SK-N-MC (cell line): ENCODE measurements around the gene SUSD2.

Experiments used
- DNase-seq: peaks from one replicate; pipeline ENCODE4 v3.0.0-alpha.2; 2011; ENCODE audit warnings: low read depth, low spot score
- H3K27ac ChIP-seq: fragments of 200-600 bp; sonication (generic); 2 replicates; pipeline ENCODE4 v1.5.1; 2016; ENCODE audit warnings: mixed run types
- H3K36me3 ChIP-seq: fragments of 200-600 bp; sonication (generic); 2 replicates; pipeline ENCODE4 v1.6.1; 2017; ENCODE audit warnings: antibody characterized with exemption, low read length, mixed read lengths; ENCODE audit not compliant: insufficient read depth
- H3K4me3 ChIP-seq: fragments of 200-600 bp; sonication (generic); 2 replicates; pipeline ENCODE4 v1.5.1; 2016
- H3K9ac ChIP-seq: fragments of 200-600 bp; sonication (generic); 2 replicates; pipeline ENCODE4 v1.8.0; 2017; ENCODE audit warnings: mixed run types, mixed read lengths; ENCODE audit not compliant: insufficient read length
- H3K9me3 ChIP-seq: fragments of 200-600 bp; sonication (generic); 2 replicates; pipeline ENCODE4 v1.6.1; 2017; ENCODE audit warnings: low read depth, mild to moderate bottlenecking, antibody characterized with exemption, low read length, moderate library complexity, mixed read lengths
- EZH2 ChIP-seq: fragments of 200-600 bp; sonication (generic); IDR thresholded peaks from one replicate; pipeline ENCODE4 v1.6.1; 2017; ENCODE audit warnings: antibody characterized with exemption
- FOXP2 ChIP-seq: optimal IDR thresholded peaks from 2 replicates; pipeline ENCODE3; 2011; ENCODE audit warnings: mild to moderate bottlenecking, moderate library complexity; ENCODE audit not compliant: insufficient read depth; ENCODE audit errors: extremely low read length, control extremely low read depth
- POLR2AphosphoS5 ChIP-seq: IDR thresholded peaks from 2 replicates; pipeline ENCODE4 v1.6.1; 2012; ENCODE audit warnings: mild to moderate bottlenecking, low read depth, low read length, borderline replicate concordance

SUSD2 gene

DNA sequence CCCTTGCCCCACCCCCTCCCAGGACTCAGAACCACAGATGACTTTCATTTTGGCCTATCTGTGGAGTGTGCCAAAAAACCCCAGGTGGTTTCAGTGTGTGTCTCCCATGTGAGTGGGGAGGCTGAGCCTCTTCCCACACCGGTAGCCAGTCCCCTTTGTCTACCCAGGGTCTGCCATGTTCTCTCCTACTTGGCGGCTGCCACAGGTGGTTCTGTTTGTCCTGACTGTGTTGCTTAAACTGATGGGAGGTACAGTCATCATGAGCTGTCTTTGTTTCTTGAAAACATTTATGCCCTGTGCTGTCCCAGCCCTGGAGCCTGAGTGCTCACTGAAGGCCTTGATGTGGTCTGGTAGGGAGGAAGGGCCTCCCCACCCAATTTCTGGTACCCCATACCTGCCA is 39.7 kb upstream of the SUSD2 start:
- no peak overlapping the region for H3K9ac ChIP-seq
- H3K36me3 ChIP-seq = peaks cover 9% of the 10 kb centered on the region; the same call in 1 of the 2 replicates
- no peak for DNase-seq
- H3K9me3 ChIP-seq = no peaks in the 10 kb centered on the region
- H3K27ac ChIP-seq = no peak overlapping the region
- TF ChIP-seq POLR2AphosphoS5 (no peak), EZH2 (no peak), FOXP2 (no peak)
- H3K4me3 ChIP-seq = no peak overlapping the region

DNA sequence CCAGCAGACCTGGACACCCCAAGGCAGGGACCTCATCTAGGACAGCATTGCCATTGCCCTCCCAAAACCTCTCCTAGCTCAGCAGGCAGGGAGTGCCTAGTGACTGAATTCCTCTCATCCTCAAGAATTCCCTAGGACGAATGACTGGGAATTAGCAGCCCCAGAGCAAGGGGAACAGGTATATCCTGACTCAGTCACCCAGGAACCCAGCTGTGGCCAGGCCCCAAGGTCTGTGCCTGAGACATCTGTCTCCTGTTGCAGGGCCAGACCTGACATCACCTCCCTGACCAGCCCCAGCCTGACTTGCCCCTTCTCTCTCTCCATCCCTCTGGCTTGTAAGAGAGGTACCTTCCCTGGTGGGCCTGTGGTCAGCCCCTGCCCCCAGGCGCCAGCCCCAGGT is 39.0 kb upstream of the SUSD2 start:
- Histone ChIP-seq H3K4me3 (no peak overlapping the region), H3K9me3 (no peaks in the 10 kb centered on the region), H3K9ac (no peak overlapping the region), H3K27ac (no peak overlapping the region), H3K36me3 (peaks cover 9% of the 10 kb centered on the region; the same call in 1 of the 2 replicates)
- no peak for DNase-seq
- no peak for TF ChIP-seq POLR2AphosphoS5
- TF ChIP-seq EZH2 = no peak
- TF ChIP-seq FOXP2 = no peak

DNA sequence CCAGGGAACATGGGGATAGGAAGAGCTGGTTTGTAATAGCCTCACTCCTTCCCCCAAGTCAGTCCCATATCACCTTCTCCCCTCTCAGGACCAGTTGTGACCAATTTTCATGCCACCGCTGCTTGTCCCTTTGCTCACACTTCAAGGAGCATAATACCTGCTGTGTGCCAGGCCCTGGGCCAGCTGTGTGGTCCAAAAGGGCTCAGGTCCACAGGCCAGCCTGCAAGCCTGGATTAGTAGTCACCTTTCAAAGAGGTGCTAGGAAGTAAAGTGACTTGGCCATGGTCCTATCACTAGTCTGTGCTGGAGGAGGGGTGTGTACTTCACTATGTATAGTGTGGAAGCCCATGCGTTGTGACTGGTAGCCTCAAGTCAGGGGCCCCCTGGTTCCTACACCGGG is 38.5 kb upstream of the SUSD2 start:
- Histone ChIP-seq H3K9me3 (no peaks in the 10 kb centered on the region), H3K27ac (no peak overlapping the region), H3K4me3 (no peak overlapping the region), H3K36me3 (peaks cover 9% of the 10 kb centered on the region; the same call in 1 of the 2 replicates), H3K9ac (no peak overlapping the region)
- TF ChIP-seq POLR2AphosphoS5 (no peak), EZH2 (no peak), FOXP2 (no peak)
- no peak for DNase-seq

DNA sequence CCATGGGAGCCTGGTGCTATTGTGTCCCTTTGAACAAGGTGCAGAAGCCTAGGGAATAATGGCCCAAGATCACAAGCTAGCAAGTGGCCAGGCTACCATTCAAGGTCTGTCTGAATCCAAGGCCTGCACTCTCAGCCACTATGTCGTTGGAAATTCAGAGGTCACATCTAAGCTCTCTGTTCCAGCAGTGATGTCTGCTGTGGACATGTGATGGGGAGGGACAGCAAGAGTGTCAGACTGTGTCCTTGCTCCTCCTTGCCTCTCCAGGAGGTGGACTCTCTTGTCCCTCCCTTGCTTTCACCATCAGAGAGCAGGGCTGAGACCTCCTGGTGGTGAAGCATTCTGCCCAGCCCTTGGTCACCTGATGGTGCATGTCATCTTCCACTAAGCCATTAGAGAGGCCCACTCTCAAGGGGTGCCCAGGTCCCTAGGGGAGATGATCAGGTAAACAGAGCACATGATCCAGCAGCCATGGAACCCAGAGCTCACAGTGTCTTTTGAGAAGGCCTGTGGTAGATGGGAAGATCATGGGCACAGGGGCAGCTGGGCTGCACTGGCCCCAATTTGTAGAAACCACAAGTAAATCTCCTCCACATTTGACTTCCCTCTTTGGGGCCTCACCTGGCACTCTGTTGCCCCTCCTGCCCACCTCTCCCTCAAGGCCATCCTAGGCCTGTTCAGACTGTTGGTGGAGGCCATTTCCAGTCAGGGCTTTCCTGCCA is 37.1 kb upstream of the SUSD2 start:
- no peak overlapping the region for H3K9ac ChIP-seq
- H3K4me3 ChIP-seq = no peak overlapping the region
- H3K36me3 ChIP-seq = no peaks in the 10 kb centered on the region; the same call in 1 of the 2 replicates
- H3K9me3 ChIP-seq = no peaks in the 10 kb centered on the region
- peak overlapping the region; percentile 98 for H3K27ac ChIP-seq
- TF ChIP-seq FOXP2 (no peak), EZH2 (no peak), POLR2AphosphoS5 (no peak)
- no peak for DNase-seq

DNA sequence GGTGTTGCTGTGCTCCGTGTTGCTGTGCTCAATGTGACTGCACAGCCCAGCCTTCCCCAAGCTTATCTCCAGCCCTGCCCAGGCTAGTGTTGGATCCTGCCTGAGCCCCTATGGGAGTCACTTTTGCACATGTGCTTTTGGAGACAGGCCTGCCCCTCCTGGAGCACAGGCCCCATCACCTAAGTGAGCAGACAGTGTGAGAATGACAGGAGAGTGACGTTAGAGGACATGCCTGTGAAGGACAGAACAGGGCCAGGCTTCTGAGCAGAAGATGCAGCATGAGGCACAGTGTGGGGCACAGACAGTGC is 36.6 kb upstream of the SUSD2 start:
- no peak overlapping the region for H3K4me3 ChIP-seq
- TF ChIP-seq POLR2AphosphoS5 = no peak
- TF ChIP-seq FOXP2 = no peak
- TF ChIP-seq EZH2 = no peak
- no peak overlapping the region for H3K9ac ChIP-seq
- DNase-seq = no peak
- no peaks in the 10 kb centered on the region for H3K9me3 ChIP-seq
- H3K27ac ChIP-seq = peak overlapping the region; percentile 98
- H3K36me3 ChIP-seq = no peaks in the 10 kb centered on the region; the same call in 1 of the 2 replicates

DNA sequence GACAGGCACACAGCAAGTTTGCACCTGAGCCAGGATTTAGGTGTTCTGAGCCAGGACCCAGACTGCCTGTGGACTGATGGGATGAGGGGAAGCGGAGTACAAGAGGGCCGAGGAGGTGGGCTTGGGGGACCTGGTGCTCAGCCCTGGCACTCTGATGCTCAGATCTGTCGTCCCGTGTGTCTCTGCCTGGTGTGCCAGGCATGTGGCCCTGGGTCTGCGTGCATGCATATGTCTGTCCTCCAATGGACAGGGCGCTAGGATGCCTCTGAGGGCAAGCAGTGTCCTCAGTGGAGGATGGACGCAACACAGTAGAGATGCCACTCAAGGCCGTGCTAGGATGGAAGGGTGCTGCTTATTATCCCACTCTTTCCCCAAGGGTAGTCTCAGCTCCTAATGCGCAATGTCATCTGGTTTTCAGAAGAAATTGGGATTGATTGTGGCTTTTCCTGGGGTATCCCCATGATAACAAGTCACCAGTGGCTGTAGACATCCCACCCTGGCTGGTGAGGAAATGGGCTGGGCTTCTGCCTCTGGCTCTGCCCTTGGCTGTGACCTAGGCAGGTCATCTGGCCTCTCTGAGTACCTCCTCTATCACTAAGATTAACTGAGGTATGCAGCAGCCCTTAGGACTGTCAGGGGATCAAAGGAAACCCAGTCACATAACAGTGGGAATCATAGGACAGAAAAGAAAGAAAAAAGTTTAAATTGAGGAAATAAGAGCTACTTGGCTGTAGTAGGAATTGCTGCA is 35.7 kb upstream of the SUSD2 start:
- H3K4me3 ChIP-seq = peak overlapping the region; percentile 68
- no peaks in the 10 kb centered on the region; the same call in 1 of the 2 replicates for H3K36me3 ChIP-seq
- TF ChIP-seq EZH2 = no peak
- TF ChIP-seq FOXP2 = no peak
- no peak for TF ChIP-seq POLR2AphosphoS5
- no peak for DNase-seq
- H3K27ac ChIP-seq = peak overlapping the region; percentile 98
- peak overlapping the region; percentile 41 for H3K9ac ChIP-seq
- H3K9me3 ChIP-seq = no peaks in the 10 kb centered on the region

DNA sequence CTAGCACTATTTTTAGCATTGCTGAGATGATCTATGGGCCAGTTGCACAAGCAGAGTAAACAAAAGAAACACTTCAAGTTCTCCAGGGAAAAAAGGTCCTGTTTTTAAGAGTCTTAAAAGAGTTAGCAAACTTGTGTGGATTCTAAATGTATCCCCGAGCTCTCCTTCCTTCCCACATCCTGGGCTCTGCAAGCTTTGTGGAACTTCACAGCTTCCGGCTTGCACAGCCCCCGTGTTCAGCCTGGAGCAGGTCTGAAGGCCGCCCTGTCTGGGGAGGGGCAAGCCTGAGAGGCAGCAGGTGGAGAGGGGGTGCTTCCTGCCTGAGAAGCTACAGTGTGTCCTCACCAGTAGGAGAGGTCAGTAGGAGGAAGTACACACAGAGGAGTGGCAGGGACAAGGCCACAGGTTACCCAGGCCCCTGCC is 35.1 kb upstream of the SUSD2 start:
- Histone ChIP-seq H3K27ac (peak overlapping the region; percentile 98), H3K4me3 (peak overlapping the region; percentile 68), H3K9ac (peak overlapping the region; percentile 41), H3K36me3 (no peaks in the 10 kb centered on the region; the same call in 1 of the 2 replicates), H3K9me3 (no peaks in the 10 kb centered on the region)
- peak; percentile 86 for DNase-seq
- TF ChIP-seq POLR2AphosphoS5 (0 out of 2 replicates have a peak, but pooled peaks have one; percentile 18), FOXP2 (no peak)

DNA sequence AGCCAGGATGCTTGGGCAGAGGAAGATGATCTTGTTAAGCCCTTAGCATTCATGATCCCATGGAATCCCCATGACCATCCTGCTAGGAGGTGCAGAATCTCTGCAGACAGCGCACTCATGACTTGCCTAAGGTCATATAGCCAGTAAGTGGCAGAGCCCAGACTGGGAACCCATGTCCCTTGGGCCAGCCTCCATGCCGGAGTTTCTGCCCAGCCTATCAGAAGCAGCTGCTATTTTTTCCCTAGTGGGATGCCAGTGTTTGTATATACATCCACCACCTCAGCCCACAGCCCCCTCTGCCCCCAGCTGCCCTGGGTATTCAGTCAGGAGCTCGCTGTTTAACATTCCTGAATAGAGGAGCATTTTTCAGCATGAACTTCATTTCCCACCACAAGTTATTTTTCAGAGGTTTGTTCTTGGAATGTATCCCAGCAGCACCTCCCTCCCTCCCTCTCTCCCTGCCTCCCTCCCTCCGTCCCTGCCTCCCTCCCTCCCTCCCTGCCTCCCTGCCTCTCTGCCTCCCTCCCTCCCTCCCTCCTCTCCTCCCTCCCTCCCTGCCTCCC is 34.4 kb upstream of the SUSD2 start:
- peak; percentile 28 for DNase-seq
- H3K36me3 ChIP-seq = no peaks in the 10 kb centered on the region; the same call in 1 of the 2 replicates
- no peaks in the 10 kb centered on the region for H3K9me3 ChIP-seq
- peak overlapping the region; percentile 68 for H3K4me3 ChIP-seq
- H3K9ac ChIP-seq = no peak overlapping the region
- H3K27ac ChIP-seq = peak overlapping the region; percentile 98
- TF ChIP-seq FOXP2 = no peak
- TF ChIP-seq POLR2AphosphoS5 = no peak
- TF ChIP-seq EZH2 = no peak

DNA sequence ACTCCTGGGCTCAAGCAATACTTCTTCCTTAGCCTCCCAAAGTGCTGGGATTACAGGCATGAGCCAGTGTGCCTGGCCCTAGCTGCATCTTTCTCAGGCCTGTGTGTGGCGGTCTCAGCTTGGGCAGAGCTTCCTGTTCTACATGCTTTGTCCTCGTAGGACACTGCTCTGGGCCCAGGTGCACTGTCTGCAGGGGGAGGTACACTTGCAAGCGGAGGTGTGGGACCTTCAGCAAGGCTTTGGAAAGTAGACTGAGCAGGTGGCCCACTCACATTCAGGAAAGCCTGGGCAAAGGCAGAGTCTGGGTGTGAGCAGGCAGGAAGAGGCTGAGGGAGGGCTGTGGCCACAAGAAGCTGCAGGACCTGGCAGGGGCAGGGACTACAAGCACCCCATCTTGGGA is 33.6 kb upstream of the SUSD2 start:
- no peaks in the 10 kb centered on the region; the same call in 1 of the 2 replicates for H3K36me3 ChIP-seq
- DNase-seq = no peak
- no peak overlapping the region for H3K9ac ChIP-seq
- H3K9me3 ChIP-seq = no peaks in the 10 kb centered on the region
- peak overlapping the region; percentile 90 for H3K27ac ChIP-seq
- TF ChIP-seq EZH2 (no peak), POLR2AphosphoS5 (no peak), FOXP2 (no peak)
- peak overlapping the region; percentile 12; the same call in 1 of the 2 replicates for H3K4me3 ChIP-seq
